HG03196 (cell line): ENCODE results near the gene PTCH2.

ENCODE experiments used
- ATAC-seq: cut with Tn5 transposase; IDR thresholded peaks from one replicate; pipeline ENCODE4 v1.9.1; 2021; ENCODE audit not compliant: unreplicated experiment

PTCH2 gene

DNA sequence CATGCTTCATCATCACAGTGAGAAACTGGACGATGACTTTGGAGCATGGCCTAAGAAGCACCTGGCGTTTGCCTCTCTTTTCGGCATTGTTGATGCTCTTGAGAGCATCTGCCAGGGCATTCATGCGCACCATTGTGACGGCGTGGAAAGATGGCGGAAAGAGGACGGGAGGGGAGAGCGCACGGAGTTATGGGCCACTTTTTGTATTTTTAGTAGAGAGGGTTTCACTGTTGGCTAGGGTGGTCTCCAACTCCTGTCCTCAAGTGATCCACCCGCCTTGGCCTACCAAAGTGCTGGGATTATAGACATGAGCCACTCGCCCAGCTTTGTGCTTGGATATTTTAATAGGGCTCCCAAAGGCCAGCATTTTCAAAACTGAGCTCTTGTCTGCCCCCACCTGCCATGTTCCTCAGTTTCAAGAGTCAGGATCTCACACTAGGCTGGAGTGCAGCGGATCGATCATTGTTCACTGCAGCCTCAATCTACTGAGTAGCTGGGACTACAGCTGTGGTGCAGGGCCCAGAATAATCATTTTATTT lies 62.4 kb downstream of the PTCH2 start:
- ATAC-seq = no peak

DNA sequence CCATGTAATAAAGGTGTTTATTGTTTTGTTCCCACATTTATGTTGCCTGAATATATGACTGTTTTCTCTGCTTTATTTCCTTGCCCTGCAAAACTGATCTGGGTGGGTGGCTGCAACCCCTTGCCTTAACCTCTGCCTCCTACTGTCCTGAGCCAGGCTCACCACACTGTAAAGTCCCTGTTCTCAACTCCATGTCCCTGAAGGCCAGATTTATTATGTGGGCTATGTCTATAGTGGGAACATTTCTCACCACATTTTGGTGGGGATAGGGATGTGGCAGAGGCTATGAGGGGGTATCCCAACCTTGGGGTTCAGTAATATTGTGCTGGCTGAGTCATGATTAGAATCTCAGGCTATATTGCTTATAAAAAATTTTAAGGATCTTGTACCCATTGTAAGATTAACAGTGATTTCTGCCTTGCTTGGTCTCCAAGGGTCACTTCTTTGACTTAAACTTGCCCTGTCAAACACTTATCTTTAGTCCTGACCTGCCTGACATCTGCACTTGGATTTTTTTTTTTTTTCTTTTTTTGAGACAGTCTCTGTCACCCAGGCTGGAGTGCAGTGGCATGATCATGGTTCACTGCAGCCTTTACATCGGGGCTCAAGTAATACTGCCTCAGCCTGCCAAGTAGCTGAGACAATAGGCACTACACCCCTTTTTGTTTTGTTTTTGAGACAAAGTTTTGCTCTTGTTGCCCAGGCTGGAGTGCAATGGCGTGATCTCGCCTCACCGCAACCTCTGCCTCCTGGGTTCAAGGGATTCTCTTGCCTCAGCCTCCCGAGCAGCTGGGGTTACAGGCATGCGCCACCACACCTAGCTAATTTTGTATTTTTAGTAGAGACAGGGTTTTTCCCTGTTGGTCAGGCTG lies 64.1 kb downstream of the PTCH2 start:
- no peak for ATAC-seq

- no peak for ATAC-seq
Observed at GRCh38 chr1:44777969-44778635, 65.0 kb downstream of the PTCH2 start.

DNA sequence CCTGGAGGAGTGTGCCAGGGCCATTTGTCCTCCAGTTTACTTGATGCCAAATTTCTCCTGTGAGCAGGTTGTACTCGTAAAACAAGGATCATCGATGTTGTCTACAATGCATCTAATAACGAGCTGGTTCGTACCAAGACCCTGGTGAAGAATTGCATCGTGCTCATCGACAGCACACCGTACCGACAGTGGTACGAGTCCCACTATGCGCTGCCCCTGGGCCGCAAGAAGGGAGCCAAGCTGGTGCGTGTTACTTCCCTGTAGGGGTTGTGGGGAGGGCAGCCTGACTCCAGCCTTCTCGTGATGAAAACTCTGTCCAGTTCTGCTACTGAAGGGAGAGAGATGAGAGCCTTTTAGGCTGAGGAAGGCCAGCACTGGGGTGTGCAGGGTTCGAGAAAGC lies 65.5 kb downstream of the PTCH2 start:
- no peak for ATAC-seq

GRCh38 chr1:44776730-44777068 lies 66.4 kb downstream of the PTCH2 start:
- ATAC-seq = no peak

DNA sequence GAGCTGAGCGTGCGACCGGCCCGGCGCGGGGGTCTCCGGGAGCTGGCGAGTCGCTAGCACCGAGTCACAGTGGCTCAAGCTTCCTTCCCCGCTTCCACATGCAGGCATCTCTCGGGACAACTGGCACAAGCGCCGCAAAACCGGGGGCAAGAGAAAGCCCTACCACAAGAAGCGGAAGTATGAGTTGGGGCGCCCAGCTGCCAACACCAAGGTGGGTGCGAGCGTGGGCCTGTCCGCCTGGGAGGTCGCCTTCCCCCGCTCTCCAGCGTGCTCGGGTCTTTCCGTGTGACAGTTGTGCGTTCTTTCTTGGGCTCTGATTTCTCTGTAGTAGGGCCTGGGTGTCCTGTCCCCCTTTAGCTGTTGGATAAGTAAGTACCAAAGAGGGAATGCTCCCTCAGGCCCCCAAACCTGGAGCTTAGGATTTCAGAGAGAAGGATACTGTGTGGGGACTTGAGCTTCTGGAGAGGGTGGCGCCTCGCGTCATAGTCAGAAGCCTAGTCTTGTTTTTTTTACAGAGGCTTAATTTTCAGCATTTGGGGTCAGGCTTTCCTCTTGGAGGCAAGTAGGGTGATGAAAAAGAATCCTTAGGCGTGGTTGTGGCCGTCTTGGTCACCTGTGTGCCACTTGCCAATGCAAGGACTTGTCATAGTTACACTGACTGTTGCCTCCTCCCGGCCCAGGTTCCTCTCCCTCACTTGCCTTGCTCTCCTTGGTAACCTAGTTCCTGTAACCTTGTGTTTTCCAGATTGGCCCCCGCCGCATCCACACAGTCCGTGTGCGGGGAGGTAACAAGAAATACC lies 66.9 kb downstream of the PTCH2 start:
- no peak for ATAC-seq

DNA sequence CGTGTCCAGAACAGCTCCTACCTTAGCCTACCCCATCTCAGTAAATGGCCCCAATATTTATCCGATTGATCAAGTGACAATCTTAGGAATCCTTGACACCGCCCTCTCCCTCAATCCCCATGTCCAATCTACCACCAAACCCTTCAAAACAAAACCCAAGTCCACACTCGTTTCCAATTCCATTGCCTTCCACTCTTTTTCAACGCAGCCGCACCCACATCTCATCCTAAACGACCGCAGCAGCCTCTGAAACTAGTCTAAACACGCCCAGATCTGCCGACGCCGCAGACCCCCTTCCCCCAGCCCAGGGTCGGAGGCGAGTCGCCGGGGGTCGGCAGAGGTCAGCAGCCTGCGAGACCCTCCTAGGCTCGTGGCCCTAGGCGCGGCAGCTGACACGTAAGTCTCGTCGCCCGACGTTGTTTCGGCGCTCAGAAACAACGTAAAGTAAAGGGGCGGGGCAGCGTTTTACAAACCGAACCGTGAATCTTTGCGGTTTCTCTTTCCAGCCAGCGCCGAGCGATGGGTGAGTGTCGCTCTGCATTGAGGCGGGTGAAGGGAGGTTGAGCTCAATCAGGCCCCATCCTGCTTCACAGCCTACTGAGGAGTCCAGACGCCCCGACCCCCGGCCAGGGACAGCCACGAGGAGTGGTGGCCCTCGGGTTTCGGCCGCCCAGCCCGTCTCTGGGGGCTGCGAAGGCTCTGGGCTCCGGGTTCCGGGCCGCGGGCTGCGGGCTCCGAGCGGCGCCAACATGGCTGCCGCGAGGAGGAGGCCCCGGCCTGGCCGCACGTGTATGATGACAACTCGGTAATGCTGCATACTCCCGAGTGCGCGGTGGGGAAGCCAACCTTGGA lies 67.7 kb downstream of the PTCH2 start, which contains the start of gene RPS8:
TSS of gene RPS8 (plus strand) at position 463 of the 852 bp plus-strand sequence. CDS start at position 520, 57 bp downstream.
- peak; percentile 84 for ATAC-seq
